ENCODE measurements around the gene ZBTB34. TPM values are rescaled to one million over a fixed set of nuclear protein-coding genes. Genes with fewer than 3 reads are reported as not detected.

ZBTB34 gene
- total and polyA plus RNA-seq, 2 donors: 4.0 to 7.9 TPM

DNA sequence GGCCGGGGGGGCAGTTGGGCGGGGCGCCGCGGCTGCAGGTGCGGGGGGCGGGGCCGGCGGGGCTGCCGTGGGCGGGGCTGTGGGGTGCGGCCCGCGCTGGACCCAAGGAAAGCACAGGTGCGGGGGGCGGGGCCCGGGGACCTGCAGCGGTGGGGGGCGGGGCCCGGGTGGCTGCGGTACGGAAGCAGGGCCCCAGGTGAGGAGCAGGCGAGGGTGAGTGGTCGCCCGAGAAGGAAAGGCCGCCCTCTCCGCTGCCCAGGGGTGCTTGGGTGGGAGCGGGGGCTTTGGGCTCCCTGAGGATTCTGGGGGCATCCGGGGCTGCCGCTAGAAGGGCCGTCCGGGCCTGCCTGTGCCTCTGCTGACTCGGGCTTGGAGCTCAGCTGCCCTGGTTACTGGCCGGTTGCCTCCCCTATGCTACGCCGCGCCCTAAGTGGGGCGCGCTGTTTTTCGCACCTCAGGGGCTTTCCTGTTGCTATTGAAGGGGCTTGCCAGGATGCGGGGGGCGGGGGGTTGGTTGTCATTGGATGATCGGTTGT lies 54.9 kb downstream of the ZBTB34 start:
- H3K36me3 ChIP-seq (ENCODE audit: control insufficient read depth in 2 of 2, insufficient read depth in 2 of 2, low read length in 1 of 2): no peaks in the 10 kb centered on the region
- H3K4me1 ChIP-seq (ENCODE audit: control insufficient read depth in 2 of 2, insufficient read depth in 2 of 2, low read length in 2 of 2): peaks cover 9 to 29% of the 10 kb centered on the region in 2 donors
- H3K9me3 ChIP-seq (ENCODE audit: control insufficient read depth in 2 of 2, insufficient read depth in 1 of 2, low read length in 1 of 2): peaks cover 0 to 3% of the 10 kb centered on the region in 2 donors
- peaks cover 2 to 23% of the 10 kb centered on the region in 2 donors for H3K27me3 ChIP-seq (ENCODE audit: control insufficient read depth in 2 of 2, insufficient read depth in 1 of 2, low read length in 1 of 2)
- 6% methylated on average over 43 of the region's 43 CpGs for WGBS
- H3K27ac ChIP-seq (ENCODE audit: low read depth in 1 of 2, low read length in 1 of 2): peak overlapping the region in 1 of 2 donors; percentile 71
- peak in 3 of 9 donors; percentile 45 to 65 (median 52) for DNase-seq (ENCODE audit: low read depth in 6 of 9, low spot score in 9 of 9)
- peak overlapping the region; percentile 50 to 94 for H3K4me3 ChIP-seq (ENCODE audit: low read length in 2 of 2)

DNA sequence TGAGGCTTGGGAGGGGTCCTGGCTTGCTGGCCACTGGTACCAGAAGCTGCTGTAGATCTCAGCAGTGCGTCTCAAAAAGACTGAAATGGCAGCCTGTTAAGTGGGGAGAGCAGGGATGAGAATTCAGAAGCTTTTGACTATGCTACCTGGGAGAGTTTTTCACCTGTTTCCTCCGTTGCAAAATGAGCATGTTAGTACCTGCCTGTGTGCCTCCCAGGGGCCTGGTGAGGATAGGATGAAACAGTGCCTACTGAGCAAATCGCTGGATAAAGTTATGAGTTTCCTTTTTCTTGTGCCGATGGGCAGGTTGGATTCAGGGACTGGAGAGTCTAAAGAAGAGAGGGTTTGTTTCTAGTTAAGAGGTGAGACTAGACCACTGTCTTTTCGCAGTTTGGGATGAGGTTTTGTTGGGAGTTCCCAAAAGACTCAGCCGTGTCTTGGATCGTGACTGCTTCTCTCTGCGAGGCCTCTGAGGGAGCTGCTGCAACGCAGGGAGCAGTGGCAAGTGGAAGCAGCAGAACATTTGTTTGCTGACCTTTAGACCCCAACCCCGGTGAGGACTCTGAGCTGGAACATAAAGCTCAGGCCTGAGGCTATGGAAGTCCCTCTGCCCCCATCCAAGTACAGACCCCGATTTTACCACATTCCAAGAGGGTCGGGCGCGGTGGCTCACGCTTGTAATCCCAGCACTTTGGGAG lies 55.6 kb downstream of the ZBTB34 start:
- Histone ChIP-seq H3K4me3 (ENCODE audit: low read length in 2 of 2) (peak overlapping the region; percentile 50 to 94), H3K4me1 (ENCODE audit: control insufficient read depth in 2 of 2, insufficient read depth in 2 of 2, low read length in 2 of 2) (peaks cover 9 to 29% of the 10 kb centered on the region in 2 donors), H3K9me3 (ENCODE audit: control insufficient read depth in 2 of 2, insufficient read depth in 1 of 2, low read length in 1 of 2) (peaks cover 0 to 3% of the 10 kb centered on the region in 2 donors), H3K36me3 (ENCODE audit: control insufficient read depth in 2 of 2, insufficient read depth in 2 of 2, low read length in 1 of 2) (no peaks in the 10 kb centered on the region), H3K27ac (ENCODE audit: low read depth in 1 of 2, low read length in 1 of 2) (peak overlapping the region; percentile 53 to 71), H3K27me3 (ENCODE audit: control insufficient read depth in 2 of 2, insufficient read depth in 1 of 2, low read length in 1 of 2) (peaks cover 2 to 23% of the 10 kb centered on the region in 2 donors)
- DNase-seq (ENCODE audit: low read depth in 6 of 9, low spot score in 9 of 9): no peak
- WGBS: 93% methylated on average over 15 of the region's 15 CpGs

DNA sequence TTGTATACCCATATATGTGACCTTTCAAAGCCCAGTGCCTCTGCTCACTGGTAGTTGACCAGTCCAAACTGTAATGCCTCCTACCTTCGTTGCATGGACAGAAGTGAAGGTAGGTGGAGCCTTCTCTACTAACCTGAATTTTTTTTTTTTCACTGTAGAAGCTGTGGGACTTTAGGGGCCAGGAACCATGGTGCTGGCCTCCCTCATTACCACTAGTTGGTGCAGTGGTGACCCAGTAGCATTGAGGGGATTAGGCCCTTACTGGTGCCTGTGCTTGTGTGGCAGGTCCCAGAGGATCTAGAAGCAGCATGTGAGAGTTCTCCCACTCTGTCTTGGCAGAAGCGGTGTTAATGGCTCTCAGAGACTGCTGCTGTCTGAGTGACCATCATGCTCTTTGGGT lies 56.5 kb downstream of the ZBTB34 start:
- Histone ChIP-seq H3K27ac (ENCODE audit: low read depth in 1 of 2, low read length in 1 of 2) (no peak overlapping the region), H3K27me3 (ENCODE audit: control insufficient read depth in 2 of 2, insufficient read depth in 1 of 2, low read length in 1 of 2) (peaks cover 2 to 19% of the 10 kb centered on the region in 2 donors), H3K4me3 (ENCODE audit: low read length in 2 of 2) (no peak overlapping the region), H3K36me3 (ENCODE audit: control insufficient read depth in 2 of 2, insufficient read depth in 2 of 2, low read length in 1 of 2) (no peaks in the 10 kb centered on the region), H3K9me3 (ENCODE audit: control insufficient read depth in 2 of 2, insufficient read depth in 1 of 2, low read length in 1 of 2) (no peaks in the 10 kb centered on the region), H3K4me1 (ENCODE audit: control insufficient read depth in 2 of 2, insufficient read depth in 2 of 2, low read length in 2 of 2) (peaks cover 9 to 31% of the 10 kb centered on the region in 2 donors)
- DNase-seq (ENCODE audit: low read depth in 6 of 9, low spot score in 9 of 9): no peak
- 86% methylated on average over 2 of the region's 2 CpGs for WGBS

DNA sequence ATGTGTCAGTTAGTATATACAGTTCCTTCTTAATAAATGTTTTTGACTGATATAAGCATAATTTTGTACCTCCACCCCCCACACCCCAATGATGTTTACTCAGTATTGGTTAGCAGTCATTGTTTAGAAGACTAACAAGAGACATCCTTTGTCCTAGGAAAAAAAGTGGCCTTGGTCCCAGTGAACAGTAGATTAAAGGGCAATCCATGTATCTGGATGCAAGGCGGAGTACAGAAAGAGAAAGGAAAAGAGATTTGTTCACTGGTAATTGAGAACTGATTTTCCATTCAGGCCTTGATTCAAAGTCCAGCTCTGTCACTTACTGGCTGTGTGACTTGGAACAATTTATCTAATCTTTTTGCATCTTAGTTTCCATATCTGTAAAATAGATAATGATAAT lies 58.8 kb downstream of the ZBTB34 start:
- Histone ChIP-seq H3K9me3 (ENCODE audit: control insufficient read depth in 2 of 2, insufficient read depth in 1 of 2, low read length in 1 of 2) (no peaks in the 10 kb centered on the region), H3K4me3 (ENCODE audit: low read length in 2 of 2) (no peak overlapping the region), H3K4me1 (ENCODE audit: control insufficient read depth in 2 of 2, insufficient read depth in 2 of 2, low read length in 2 of 2) (peaks cover 6 to 29% of the 10 kb centered on the region in 2 donors), H3K27ac (ENCODE audit: low read depth in 1 of 2, low read length in 1 of 2) (no peak overlapping the region), H3K36me3 (ENCODE audit: control insufficient read depth in 2 of 2, insufficient read depth in 2 of 2, low read length in 1 of 2) (no peaks in the 10 kb centered on the region), H3K27me3 (ENCODE audit: control insufficient read depth in 2 of 2, insufficient read depth in 1 of 2, low read length in 1 of 2) (peaks cover 0 to 5% of the 10 kb centered on the region in 2 donors)
- 96% methylated on average over 1 of the region's 1 CpG for WGBS
- no peak for DNase-seq (ENCODE audit: low read depth in 6 of 9, low spot score in 9 of 9)

DNA sequence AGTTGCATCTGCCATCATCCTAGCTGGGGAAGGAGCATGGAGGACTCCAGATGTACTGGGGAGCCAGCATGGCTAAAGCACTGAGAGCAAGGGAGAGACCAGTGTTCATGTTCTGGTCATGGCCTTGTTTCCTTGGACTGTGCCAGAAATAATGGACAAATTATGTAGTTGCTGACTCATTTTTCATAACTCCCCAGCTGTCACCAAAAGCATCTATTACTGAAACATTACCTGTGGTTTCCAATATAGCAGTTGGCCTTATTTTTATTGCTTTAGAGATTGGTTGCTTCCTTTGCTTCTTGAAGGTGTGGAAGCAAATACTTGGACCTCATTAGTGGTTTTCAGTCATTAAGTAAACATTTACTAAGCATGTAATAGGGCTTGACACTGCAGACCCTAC lies 65.4 kb downstream of the ZBTB34 start:
- Histone ChIP-seq H3K4me1 (ENCODE audit: control insufficient read depth in 2 of 2, insufficient read depth in 2 of 2, low read length in 2 of 2) (peaks cover 0 to 33% of the 10 kb centered on the region in 2 donors), H3K9me3 (ENCODE audit: control insufficient read depth in 2 of 2, insufficient read depth in 1 of 2, low read length in 1 of 2) (no peaks in the 10 kb centered on the region), H3K36me3 (ENCODE audit: control insufficient read depth in 2 of 2, insufficient read depth in 2 of 2, low read length in 1 of 2) (no peaks in the 10 kb centered on the region), H3K27me3 (ENCODE audit: control insufficient read depth in 2 of 2, insufficient read depth in 1 of 2, low read length in 1 of 2) (no peaks in the 10 kb centered on the region), H3K27ac (ENCODE audit: low read depth in 1 of 2, low read length in 1 of 2) (peak overlapping the region in 1 of 2 donors; percentile 38), H3K4me3 (ENCODE audit: low read length in 2 of 2) (no peak overlapping the region)
- no peak for DNase-seq (ENCODE audit: low read depth in 6 of 9, low spot score in 9 of 9)

DNA sequence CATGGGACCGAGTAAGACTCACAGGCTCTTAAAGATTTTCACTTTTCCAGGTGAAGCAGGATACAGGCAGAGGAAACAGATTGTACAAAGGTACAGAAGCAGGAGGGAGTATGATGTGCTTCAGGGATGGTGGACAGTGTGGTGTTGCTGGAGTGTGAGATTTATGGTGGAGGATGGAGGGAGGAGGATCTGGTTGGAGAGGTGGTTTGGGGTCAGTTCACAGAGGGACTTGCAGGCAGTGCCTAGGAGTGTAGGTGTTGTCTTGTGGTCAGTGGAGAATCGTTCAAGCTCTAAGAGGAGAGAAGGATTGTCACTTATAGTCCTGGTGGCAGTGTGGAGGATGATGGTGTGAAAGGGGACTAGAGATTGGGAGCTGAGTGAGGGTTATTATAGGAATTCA lies 65.9 kb downstream of the ZBTB34 start:
- H3K4me1 ChIP-seq (ENCODE audit: control insufficient read depth in 2 of 2, insufficient read depth in 2 of 2, low read length in 2 of 2): peaks cover 0 to 33% of the 10 kb centered on the region in 2 donors
- no peak for DNase-seq (ENCODE audit: low read depth in 6 of 9, low spot score in 9 of 9)
- no peaks in the 10 kb centered on the region for H3K27me3 ChIP-seq (ENCODE audit: control insufficient read depth in 2 of 2, insufficient read depth in 1 of 2, low read length in 1 of 2)
- H3K27ac ChIP-seq (ENCODE audit: low read depth in 1 of 2, low read length in 1 of 2): no peak overlapping the region
- H3K9me3 ChIP-seq (ENCODE audit: control insufficient read depth in 2 of 2, insufficient read depth in 1 of 2, low read length in 1 of 2): no peaks in the 10 kb centered on the region
- no peaks in the 10 kb centered on the region for H3K36me3 ChIP-seq (ENCODE audit: control insufficient read depth in 2 of 2, insufficient read depth in 2 of 2, low read length in 1 of 2)
- WGBS: 89% methylated on average over 2 of the region's 2 CpGs
- no peak overlapping the region for H3K4me3 ChIP-seq (ENCODE audit: low read length in 2 of 2)

DNA sequence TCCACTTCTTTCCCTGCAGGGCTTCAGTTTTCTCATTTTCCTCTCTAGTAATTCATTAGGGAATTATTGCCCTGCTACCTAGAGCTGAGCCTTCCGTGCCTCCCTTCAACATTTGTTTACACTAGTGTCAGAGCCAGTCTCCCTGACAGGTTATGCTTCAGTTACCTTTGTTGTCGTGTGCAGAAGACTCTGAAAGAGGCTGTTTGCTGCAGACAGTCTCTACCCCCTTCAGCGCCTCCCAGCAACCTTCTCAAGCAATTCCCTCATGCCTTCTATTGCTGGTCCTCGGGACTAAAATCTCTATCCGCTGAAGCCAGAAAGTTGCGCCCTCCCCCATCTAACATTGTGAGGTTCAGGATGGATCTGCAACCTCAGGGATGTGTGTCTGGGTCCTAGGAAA lies 67.0 kb downstream of the ZBTB34 start:
- Histone ChIP-seq H3K9me3 (ENCODE audit: control insufficient read depth in 2 of 2, insufficient read depth in 1 of 2, low read length in 1 of 2) (no peaks in the 10 kb centered on the region), H3K4me1 (ENCODE audit: control insufficient read depth in 2 of 2, insufficient read depth in 2 of 2, low read length in 2 of 2) (peaks cover 0 to 30% of the 10 kb centered on the region in 2 donors), H3K27me3 (ENCODE audit: control insufficient read depth in 2 of 2, insufficient read depth in 1 of 2, low read length in 1 of 2) (no peaks in the 10 kb centered on the region), H3K4me3 (ENCODE audit: low read length in 2 of 2) (no peak overlapping the region), H3K27ac (ENCODE audit: low read depth in 1 of 2, low read length in 1 of 2) (peak overlapping the region in 1 of 2 donors; percentile 46), H3K36me3 (ENCODE audit: control insufficient read depth in 2 of 2, insufficient read depth in 2 of 2, low read length in 1 of 2) (no peaks in the 10 kb centered on the region)
- peak in 3 of 9 donors; percentile 42 to 81 (median 69) for DNase-seq (ENCODE audit: low read depth in 6 of 9, low spot score in 9 of 9)
- WGBS: 90% methylated on average over 6 of the region's 6 CpGs

DNA sequence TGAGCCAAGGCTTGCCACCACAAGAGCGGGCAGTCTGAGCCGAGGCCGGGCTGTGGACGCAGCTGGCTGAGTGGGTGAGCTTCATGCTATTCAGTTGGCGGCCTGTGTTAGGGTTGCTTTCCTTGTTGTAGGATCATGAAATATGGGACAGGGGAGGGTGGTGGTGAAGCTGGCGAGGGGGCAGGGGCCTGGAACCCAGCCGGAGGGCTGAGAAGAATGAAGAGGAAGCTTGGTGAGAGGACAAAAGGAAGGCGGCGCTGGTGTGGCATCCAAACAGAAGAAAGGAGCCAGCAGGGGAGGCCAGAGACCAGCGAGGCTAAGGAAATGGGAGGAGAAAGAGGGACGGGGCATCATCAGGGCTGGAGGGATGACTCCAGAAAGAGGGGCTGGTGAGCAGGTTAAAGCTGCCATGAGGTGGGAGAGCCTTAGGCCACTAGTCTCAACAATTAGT lies 72.5 kb downstream of the ZBTB34 start:
- Histone ChIP-seq H3K27ac (ENCODE audit: low read depth in 1 of 2, low read length in 1 of 2) (peak overlapping the region in 1 of 2 donors; percentile 98), H3K4me1 (ENCODE audit: control insufficient read depth in 2 of 2, insufficient read depth in 2 of 2, low read length in 2 of 2) (peaks cover 17 to 47% of the 10 kb centered on the region in 2 donors), H3K4me3 (ENCODE audit: low read length in 2 of 2) (no peak overlapping the region), H3K36me3 (ENCODE audit: control insufficient read depth in 2 of 2, insufficient read depth in 2 of 2, low read length in 1 of 2) (no peaks in the 10 kb centered on the region), H3K27me3 (ENCODE audit: control insufficient read depth in 2 of 2, insufficient read depth in 1 of 2, low read length in 1 of 2) (peaks cover 0 to 2% of the 10 kb centered on the region in 2 donors), H3K9me3 (ENCODE audit: control insufficient read depth in 2 of 2, insufficient read depth in 1 of 2, low read length in 1 of 2) (peaks cover 0 to 3% of the 10 kb centered on the region in 2 donors)
- DNase-seq (ENCODE audit: low read depth in 6 of 9, low spot score in 9 of 9): no peak
- 93% methylated on average over 11 of the region's 11 CpGs for WGBS

DNA sequence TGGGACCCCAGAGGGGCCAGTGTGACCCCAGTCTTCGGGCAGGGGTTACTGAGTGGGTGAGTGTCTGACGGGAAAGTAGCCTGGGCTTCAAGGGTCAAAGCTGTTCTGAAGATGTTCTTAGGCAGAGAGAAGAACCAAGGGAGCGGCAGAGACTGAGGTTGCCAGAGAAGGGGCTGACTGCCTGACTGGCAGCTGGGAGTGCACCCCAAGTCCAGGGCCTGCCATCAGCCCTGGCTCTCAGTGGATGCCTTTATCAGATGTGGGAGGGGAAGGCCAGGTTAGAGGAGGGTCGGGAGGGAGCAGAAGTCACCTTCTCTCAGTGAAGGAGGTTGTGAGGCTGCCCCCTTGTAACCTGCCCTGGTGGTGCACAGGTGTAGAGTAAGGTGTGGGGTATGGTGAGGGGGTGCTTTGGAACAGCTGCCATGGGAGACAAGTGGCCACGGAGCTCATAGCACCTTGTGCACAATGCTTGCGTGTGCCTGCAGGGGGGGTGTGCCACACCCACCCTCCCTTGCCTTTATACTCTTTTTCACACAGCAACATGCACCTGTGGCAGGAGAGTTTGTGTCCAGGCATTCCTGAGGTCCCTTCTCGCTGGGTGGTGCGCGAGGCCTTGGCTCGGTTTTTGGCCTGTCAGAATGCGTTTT lies 73.0 kb downstream of the ZBTB34 start:
- H3K4me3 ChIP-seq (ENCODE audit: low read length in 2 of 2): peak overlapping the region in 1 of 2 donors; percentile 6

More for the DNA sequence above, 73.0 kb downstream of the ZBTB34 start:
- DNase-seq (ENCODE audit: low read depth in 6 of 9, low spot score in 9 of 9): peak in 4 of 9 donors; percentile 24 to 70 (median 54)
- Histone ChIP-seq H3K27ac (ENCODE audit: low read depth in 1 of 2, low read length in 1 of 2) (peak overlapping the region in 1 of 2 donors; percentile 98), H3K27me3 (ENCODE audit: control insufficient read depth in 2 of 2, insufficient read depth in 1 of 2, low read length in 1 of 2) (peaks cover 0 to 2% of the 10 kb centered on the region in 2 donors), H3K36me3 (ENCODE audit: control insufficient read depth in 2 of 2, insufficient read depth in 2 of 2, low read length in 1 of 2) (no peaks in the 10 kb centered on the region), H3K9me3 (ENCODE audit: control insufficient read depth in 2 of 2, insufficient read depth in 1 of 2, low read length in 1 of 2) (peaks cover 0 to 3% of the 10 kb centered on the region in 2 donors), H3K4me1 (ENCODE audit: control insufficient read depth in 2 of 2, insufficient read depth in 2 of 2, low read length in 2 of 2) (peaks cover 17 to 48% of the 10 kb centered on the region in 2 donors)
- 87% methylated on average over 11 of the region's 11 CpGs for WGBS

All from thymus (tissue), 11 donors.